ENCODE results near the gene NDUFC2.
"Not testable (repeated sequence)": the region's sequence is repeated elsewhere in the genome, so short reads cannot be mapped to it uniquely, and the experiment has no call there.

The NDUFC2 gene

GRCh38 chr11:78030429-78031325 is 49.0 kb downstream of the NDUFC2 start:
- no peak for DNase-seq (ENCODE audit: low read depth in 2 of 2)

DNA sequence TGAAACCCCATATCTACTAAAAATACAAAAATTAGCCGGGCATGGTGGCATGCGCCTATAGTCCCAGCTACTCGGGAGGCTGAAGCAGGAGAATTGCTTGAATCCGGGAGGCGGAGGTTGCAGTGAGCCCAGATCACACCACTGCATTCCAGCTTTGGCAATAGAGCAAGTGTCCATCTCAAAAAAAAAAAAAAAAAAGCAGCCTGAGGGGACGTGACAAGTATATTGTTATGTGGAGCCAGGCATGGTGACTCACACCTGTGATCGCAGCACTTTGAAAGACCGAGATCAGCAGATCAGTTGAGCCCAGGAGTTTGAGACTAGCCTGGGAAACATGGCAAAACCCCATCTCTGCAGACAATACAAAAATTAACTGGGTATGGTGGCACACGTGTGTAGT is 51.2 kb downstream of the NDUFC2 start:
- DNase-seq (ENCODE audit: low read depth in 2 of 2), result not testable (repeated sequence)

GRCh38 chr11:78027759-78028158 is 51.9 kb downstream of the NDUFC2 start:
- DNase-seq (ENCODE audit: low read depth in 2 of 2), result no peak

DNA sequence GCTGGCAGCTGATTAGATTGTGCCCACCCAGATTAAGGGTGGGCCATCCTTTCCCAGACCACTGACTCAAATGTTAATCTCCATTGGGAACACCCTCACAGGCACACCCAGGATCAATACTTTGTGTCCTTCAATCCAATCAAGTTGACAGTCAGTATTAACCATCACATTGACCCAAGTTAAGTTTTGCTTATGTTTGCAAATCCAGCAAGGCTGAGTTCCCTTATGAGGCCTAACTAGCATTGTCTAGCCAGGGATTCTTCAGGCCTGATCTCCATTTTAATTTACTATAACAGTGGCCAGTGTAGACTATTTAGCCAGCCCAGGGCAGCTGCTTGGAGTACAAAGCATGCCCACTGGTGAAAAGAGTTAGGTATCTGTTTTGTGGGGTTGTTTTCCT is 54.3 kb downstream of the NDUFC2 start:
- no peak for DNase-seq (ENCODE audit: low read depth in 2 of 2)

DNA sequence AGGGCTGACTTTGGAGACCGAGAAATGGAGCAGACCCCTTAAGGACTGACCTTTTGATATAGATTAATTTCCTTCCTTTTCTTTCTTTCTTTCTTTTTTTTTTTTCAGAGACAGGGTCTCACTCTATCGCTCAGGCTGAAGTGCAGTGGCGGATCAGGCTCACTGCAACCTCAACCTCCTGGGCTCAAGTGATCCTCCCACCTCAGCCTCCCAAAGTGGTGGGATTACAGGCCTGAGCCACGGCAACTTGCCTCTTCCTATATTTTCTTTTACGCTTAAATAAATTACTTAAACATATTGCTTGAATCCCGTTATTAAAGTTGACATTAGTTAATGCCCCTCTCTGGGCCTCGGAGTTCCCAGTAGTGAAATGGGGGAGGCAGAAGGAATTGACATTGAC is 56.2 kb downstream of the NDUFC2 start:
- no peak for DNase-seq (ENCODE audit: low read depth in 2 of 2)

GRCh38 chr11:78022397-78023396 is 57.0 kb downstream of the NDUFC2 start, which contains the start of gene KCTD14:
TSS of gene KCTD14 (minus strand) at chr11:78023276. CDS start at chr11:78023249, 27 bp downstream.
- no peak for DNase-seq (ENCODE audit: low read depth in 2 of 2)

GRCh38 chr11:78021611-78022010 is 58.1 kb downstream of the NDUFC2 start:
- no peak for DNase-seq (ENCODE audit: low read depth in 2 of 2)

- no peak for DNase-seq (ENCODE audit: low read depth in 2 of 2)
These were observed 59.4 kb downstream of the NDUFC2 start for GRCh38 chr11:78020246-78020645.

- DNase-seq (ENCODE audit: low read depth in 2 of 2), result no peak
These were observed 59.9 kb downstream of the NDUFC2 start for GRCh38 chr11:78019808-78020207.

Data from stimulated activated CD4-positive, alpha-beta T cell treated with anti-CD3 and anti-CD28 coated beads, Interleukin-4, amount 100 ng/mL, for 48 hours (primary cell).